GM23338 (cell line): ENCODE data around the gene GHRH. TPM values are rescaled to one million over a fixed set of nuclear protein-coding genes. Genes with fewer than 3 reads are reported as not detected.

Experiments used
- ATAC-seq: fragments of 200-7000 bp; cut with Tn5 transposase; 3 replicates; pipeline ENCODE4 v1.9.1; 2020
- DNase-seq: peaks from one replicate; pipeline ENCODE4 v3.0.0-alpha.2; 2015; ENCODE audit warnings: low spot score
- H2AFZ ChIP-seq: fragments of 200-600 bp; sonication (generic); 2 replicates; pipeline ENCODE4 v1.8.0; 2016; ENCODE audit warnings: antibody characterized with exemption, mild to moderate bottlenecking, moderate library complexity
- H3F3A ChIP-seq: fragments of 200-600 bp; sonication (generic); replicated peaks from 2 replicates; pipeline ENCODE4 v1.8.0; 2017; ENCODE audit warnings: antibody characterized with exemption, mixed run types, low read depth
- H3K27ac ChIP-seq: fragments of 200-600 bp; sonication (generic); 2 replicates; pipeline ENCODE4 v1.6.1; 2016; ENCODE audit warnings: low read depth
- H3K27me3 ChIP-seq: fragments of 200-600 bp; sonication (generic); 2 replicates; pipeline ENCODE4 v1.8.0; 2016; ENCODE audit warnings: mild to moderate bottlenecking, mixed run types, moderate library complexity; ENCODE audit not compliant: insufficient read depth
- H3K36me3 ChIP-seq: fragments of 200-600 bp; sonication (generic); 2 replicates; pipeline ENCODE4 v1.8.0; 2016; ENCODE audit warnings: mild to moderate bottlenecking; ENCODE audit not compliant: insufficient read depth
- H3K4me1 ChIP-seq: fragments of 200-600 bp; sonication (generic); 2 replicates; pipeline ENCODE4 v1.8.0; 2016; ENCODE audit warnings: mild to moderate bottlenecking, moderate library complexity; ENCODE audit not compliant: insufficient read depth
- H3K4me2 ChIP-seq: fragments of 200-600 bp; sonication (generic); 2 replicates; pipeline ENCODE4 v1.7.1; 2017; ENCODE audit warnings: mixed run types
- H3K4me3 ChIP-seq: fragments of 200-600 bp; sonication (generic); 2 replicates; pipeline ENCODE4 v1.6.1; 2016; ENCODE audit warnings: mixed run types
- H3K79me2 ChIP-seq: fragments of 200-600 bp; sonication (generic); replicated peaks from 2 replicates; pipeline ENCODE4 v1.8.0; 2017; ENCODE audit warnings: mild to moderate bottlenecking; ENCODE audit not compliant: insufficient read depth
- H3K9me2 ChIP-seq: fragments of 200-600 bp; sonication (generic); 2 replicates; pipeline ENCODE4 v1.8.0; 2017; ENCODE audit not compliant: insufficient read depth
- H4K20me1 ChIP-seq: fragments of 200-600 bp; sonication (generic); replicated peaks from 2 replicates; pipeline ENCODE4 v1.8.0; 2017; ENCODE audit warnings: mild to moderate bottlenecking; ENCODE audit not compliant: insufficient read depth
- H3K27ac Mint-ChIP-seq: 2 replicates; pipeline ENCODE4 v1.8.0; 2020; ENCODE audit warnings: inconsistent platforms, mild to moderate bottlenecking, moderate library complexity, mixed read lengths
- H3K27me3 Mint-ChIP-seq: 3 replicates; pipeline ENCODE4 v1.8.0; 2022; ENCODE audit warnings: low read depth, mild to moderate bottlenecking, moderate library complexity, mixed read lengths, inconsistent platforms; ENCODE audit not compliant: insufficient read depth, poor library complexity
- H3K36me3 Mint-ChIP-seq: 3 replicates; pipeline ENCODE4 v1.8.0; 2021; ENCODE audit warnings: low read depth, mild to moderate bottlenecking, inconsistent platforms, moderate library complexity, mixed read lengths
- H3K4me1 Mint-ChIP-seq: 3 replicates; pipeline ENCODE4 v1.8.0; 2020; ENCODE audit warnings: mild to moderate bottlenecking, inconsistent platforms, mixed read lengths
- H3K4me3 Mint-ChIP-seq: 3 replicates; pipeline ENCODE4 v1.8.0; 2021; ENCODE audit warnings: moderate library complexity, mild to moderate bottlenecking, inconsistent platforms, mixed read lengths
- H3K9me3 Mint-ChIP-seq: 3 replicates; pipeline ENCODE4 v1.8.0; 2020; ENCODE audit warnings: moderate library complexity, mild to moderate bottlenecking, inconsistent platforms, mixed read lengths
- CREB1 ChIP-seq: fragments of 250-450 bp; sonication (Bioruptor Pico); IDR thresholded peaks from 2 replicates; pipeline ENCODE4 v1.5.0; 2020; ENCODE audit warnings: low read depth, mild to moderate bottlenecking, moderate library complexity
- EZH2 ChIP-seq: fragments of 200-600 bp; sonication (generic); IDR thresholded peaks from one replicate; pipeline ENCODE4 v1.8.0; 2017; ENCODE audit warnings: antibody characterized with exemption, mild to moderate bottlenecking, low read depth; ENCODE audit not compliant: unreplicated experiment
- polyA plus RNA-seq: library from polyadenylated mRNA; unstranded; fragments of >200 nt; fragmentation: Nextera tagmentation; extraction: Ambion mirVana; gene quantifications from 2 replicates; pipeline ENCODE4 v1.2.1, GENCODE V29; 2016
- total RNA-seq: library from RNA; depleted of rRNA; stranded (reverse); fragments of >200 nt; shearing (Covaris generic); gene quantifications from 2 replicates; pipeline ENCODE4 v1.2.3, GENCODE V29; 2014
- TF ChIP-seq, protein P1 (sequence below): fragments of 250-450 bp; sonication (Bioruptor Pico); IDR thresholded peaks from 2 replicates; pipeline ENCODE4 v1.5.0; 2020; ENCODE audit warnings: mild to moderate bottlenecking, moderate library complexity
- TF ChIP-seq, protein P2 (sequence below), 2 experiments: fragments of 200-600 bp in 1 of 2; sonication (generic) in 1 of 2; conservative IDR thresholded peaks; 2 replicates each; pipeline versions ENCODE4 v1.5.1 to v1.6.1; 2016 to 2017; ENCODE audit warnings: antibody characterized with exemption in 2 of 2, low read depth in 2 of 2, mild to moderate bottlenecking in 2 of 2, moderate library complexity in 1 of 2

GHRH gene
- total and polyA plus RNA-seq, 2 experiments from 2014 or later, result 0.40 TPM; not detected in 1

DNA sequence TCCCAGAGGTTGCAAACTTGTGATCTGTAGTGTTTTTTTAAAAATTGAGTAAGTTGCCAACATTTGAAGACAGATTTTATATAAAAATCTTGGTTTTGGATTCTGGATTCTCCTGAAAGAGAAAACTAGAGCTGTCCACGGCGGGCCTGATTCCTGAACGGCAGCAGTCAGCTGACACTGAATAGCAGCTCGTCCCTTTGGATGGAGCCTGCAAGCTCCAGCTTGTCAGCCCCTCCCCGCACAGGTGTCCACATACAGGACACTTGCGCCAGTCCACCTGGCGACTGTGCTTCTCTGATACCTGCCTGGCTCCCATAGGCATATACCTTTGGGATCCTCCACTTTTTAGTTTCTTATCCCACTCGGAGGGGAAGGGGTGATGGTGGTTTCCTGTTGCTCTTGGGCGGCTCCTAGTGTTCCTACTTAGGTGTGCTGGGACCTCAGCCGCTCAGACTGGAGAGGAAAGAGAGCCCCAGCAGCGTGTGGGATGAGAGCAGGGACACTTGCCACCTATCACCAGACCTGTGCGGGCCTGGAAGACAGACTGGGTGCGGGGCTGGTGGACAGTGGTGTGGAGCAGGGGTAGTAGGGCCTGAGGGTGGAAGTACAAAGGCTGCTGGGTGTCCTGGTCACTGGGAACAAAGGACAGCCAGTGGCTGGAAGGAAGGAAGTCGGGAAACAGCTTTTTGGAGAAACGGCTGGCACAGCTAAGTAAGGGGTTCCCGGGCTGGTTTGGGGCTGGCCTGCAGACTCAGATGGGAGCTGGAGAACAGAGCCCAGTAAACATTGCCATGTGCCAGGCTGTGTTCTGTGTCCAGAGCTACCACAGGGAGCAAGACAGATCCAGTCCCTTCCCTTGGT, 18.3 kb downstream of the GHRH start:
- TF ChIP-seq, protein P1, sequence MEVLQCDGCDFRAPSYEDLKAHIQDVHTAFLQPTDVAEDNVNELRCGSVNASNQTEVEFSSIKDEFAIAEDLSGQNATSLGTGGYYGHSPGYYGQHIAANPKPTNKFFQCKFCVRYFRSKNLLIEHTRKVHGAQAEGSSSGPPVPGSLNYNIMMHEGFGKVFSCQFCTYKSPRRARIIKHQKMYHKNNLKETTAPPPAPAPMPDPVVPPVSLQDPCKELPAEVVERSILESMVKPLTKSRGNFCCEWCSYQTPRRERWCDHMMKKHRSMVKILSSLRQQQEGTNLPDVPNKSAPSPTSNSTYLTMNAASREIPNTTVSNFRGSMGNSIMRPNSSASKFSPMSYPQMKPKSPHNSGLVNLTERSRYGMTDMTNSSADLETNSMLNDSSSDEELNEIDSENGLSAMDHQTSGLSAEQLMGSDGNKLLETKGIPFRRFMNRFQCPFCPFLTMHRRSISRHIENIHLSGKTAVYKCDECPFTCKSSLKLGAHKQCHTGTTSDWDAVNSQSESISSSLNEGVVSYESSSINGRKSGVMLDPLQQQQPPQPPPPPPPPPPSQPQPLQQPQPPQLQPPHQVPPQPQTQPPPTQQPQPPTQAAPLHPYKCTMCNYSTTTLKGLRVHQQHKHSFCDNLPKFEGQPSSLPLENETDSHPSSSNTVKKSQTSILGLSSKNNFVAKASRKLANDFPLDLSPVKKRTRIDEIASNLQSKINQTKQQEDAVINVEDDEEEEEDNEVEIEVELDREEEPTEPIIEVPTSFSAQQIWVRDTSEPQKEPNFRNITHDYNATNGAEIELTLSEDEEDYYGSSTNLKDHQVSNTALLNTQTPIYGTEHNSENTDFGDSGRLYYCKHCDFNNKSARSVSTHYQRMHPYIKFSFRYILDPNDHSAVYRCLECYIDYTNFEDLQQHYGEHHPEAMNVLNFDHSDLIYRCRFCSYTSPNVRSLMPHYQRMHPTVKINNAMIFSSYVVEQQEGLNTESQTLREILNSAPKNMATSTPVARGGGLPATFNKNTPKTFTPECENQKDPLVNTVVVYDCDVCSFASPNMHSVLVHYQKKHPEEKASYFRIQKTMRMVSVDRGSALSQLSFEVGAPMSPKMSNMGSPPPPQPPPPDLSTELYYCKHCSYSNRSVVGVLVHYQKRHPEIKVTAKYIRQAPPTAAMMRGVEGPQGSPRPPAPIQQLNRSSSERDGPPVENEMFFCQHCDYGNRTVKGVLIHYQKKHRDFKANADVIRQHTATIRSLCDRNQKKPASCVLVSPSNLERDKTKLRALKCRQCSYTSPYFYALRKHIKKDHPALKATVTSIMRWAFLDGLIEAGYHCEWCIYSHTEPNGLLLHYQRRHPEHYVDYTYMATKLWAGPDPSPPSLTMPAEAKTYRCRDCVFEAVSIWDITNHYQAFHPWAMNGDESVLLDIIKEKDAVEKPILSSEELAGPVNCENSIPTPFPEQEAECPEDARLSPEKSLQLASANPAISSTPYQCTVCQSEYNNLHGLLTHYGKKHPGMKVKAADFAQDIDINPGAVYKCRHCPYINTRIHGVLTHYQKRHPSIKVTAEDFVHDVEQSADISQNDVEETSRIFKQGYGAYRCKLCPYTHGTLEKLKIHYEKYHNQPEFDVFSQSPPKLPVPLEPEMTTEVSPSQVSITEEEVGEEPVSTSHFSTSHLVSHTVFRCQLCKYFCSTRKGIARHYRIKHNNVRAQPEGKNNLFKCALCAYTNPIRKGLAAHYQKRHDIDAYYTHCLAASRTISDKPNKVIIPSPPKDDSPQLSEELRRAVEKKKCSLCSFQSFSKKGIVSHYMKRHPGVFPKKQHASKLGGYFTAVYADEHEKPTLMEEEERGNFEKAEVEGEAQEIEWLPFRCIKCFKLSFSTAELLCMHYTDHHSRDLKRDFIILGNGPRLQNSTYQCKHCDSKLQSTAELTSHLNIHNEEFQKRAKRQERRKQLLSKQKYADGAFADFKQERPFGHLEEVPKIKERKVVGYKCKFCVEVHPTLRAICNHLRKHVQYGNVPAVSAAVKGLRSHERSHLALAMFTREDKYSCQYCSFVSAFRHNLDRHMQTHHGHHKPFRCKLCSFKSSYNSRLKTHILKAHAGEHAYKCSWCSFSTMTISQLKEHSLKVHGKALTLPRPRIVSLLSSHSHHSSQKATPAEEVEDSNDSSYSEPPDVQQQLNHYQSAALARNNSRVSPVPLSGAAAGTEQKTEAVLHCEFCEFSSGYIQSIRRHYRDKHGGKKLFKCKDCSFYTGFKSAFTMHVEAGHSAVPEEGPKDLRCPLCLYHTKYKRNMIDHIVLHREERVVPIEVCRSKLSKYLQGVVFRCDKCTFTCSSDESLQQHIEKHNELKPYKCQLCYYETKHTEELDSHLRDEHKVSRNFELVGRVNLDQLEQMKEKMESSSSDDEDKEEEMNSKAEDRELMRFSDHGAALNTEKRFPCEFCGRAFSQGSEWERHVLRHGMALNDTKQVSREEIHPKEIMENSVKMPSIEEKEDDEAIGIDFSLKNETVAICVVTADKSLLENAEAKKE (CRISPR knock-in tag), result no peak
- TF ChIP-seq, protein P2, sequence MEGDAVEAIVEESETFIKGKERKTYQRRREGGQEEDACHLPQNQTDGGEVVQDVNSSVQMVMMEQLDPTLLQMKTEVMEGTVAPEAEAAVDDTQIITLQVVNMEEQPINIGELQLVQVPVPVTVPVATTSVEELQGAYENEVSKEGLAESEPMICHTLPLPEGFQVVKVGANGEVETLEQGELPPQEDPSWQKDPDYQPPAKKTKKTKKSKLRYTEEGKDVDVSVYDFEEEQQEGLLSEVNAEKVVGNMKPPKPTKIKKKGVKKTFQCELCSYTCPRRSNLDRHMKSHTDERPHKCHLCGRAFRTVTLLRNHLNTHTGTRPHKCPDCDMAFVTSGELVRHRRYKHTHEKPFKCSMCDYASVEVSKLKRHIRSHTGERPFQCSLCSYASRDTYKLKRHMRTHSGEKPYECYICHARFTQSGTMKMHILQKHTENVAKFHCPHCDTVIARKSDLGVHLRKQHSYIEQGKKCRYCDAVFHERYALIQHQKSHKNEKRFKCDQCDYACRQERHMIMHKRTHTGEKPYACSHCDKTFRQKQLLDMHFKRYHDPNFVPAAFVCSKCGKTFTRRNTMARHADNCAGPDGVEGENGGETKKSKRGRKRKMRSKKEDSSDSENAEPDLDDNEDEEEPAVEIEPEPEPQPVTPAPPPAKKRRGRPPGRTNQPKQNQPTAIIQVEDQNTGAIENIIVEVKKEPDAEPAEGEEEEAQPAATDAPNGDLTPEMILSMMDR (conservative IDR thresholded peaks at IDR 0.05; ENCODE audit: low read depth in 2 of 2), result peak; percentile 62 to 67
- no peak for TF ChIP-seq CREB1 (CRISPR knock-in tag)
- no peak for TF ChIP-seq EZH2
- peak overlapping the region; percentile 90 for H3K27ac Mint-ChIP-seq
- peaks cover 60% of the 10 kb centered on the region for H3K36me3 Mint-ChIP-seq
- Histone ChIP-seq H3K9me2 (no peaks in the 10 kb centered on the region), H3K79me2 (no peaks in the 10 kb centered on the region), H3F3A (peaks cover 16% of the 10 kb centered on the region), H3K4me1 (peaks cover 19% of the 10 kb centered on the region), H4K20me1 (peaks cover 6% of the 10 kb centered on the region; the same call in 1 of the 2 replicates), H3K27me3 (no peaks in the 10 kb centered on the region), H3K36me3 (peaks cover 33% of the 10 kb centered on the region), H3K4me3 (no peak overlapping the region), H2AFZ (no peak overlapping the region), H3K4me2 (no peak overlapping the region), H3K27ac (peak overlapping the region; percentile 74)
- DNase-seq (peak; percentile 88), ATAC-seq (peak; percentile 78)
- H3K4me3 Mint-ChIP-seq, result no peak overlapping the region
- H3K9me3 Mint-ChIP-seq, result no peaks in the 10 kb centered on the region
- H3K27me3 Mint-ChIP-seq, result peaks cover 4% of the 10 kb centered on the region
- peaks cover 23% of the 10 kb centered on the region for H3K4me1 Mint-ChIP-seq
